SK-N-SH treated with all-trans-retinoic acid at 6 μM for 48 hours (cell line): Measurements from ENCODE around the gene FAM228B.

ENCODE experiments used
- CSDC2 ChIP-seq: fragments of 250-450 bp; sonication (Bioruptor Pico); IDR thresholded peaks from 2 replicates; pipeline ENCODE4 v1.5.0; 2020; ENCODE audit warnings: mild to moderate bottlenecking, moderate library complexity
- POU6F1 ChIP-seq: fragments of 250-450 bp; sonication (Bioruptor Pico); IDR thresholded peaks from 2 replicates; pipeline ENCODE4 v1.8.0; 2021; ENCODE audit warnings: low read depth, mild to moderate bottlenecking, moderate library complexity, borderline replicate concordance

- TF ChIP-seq POU6F1 (CRISPR knock-in tag) (no peak), CSDC2 (CRISPR knock-in tag) (no peak)
Observed at GRCh38 chr2:24121066-24121465, 2.2 kb upstream of the FAM228B start.
